Measurements from ENCODE around the gene MRPL2. TPM values are rescaled to one million over a fixed set of nuclear protein-coding genes. Genes with fewer than 3 reads are reported as not detected.

The MRPL2 gene
- total and polyA plus RNA-seq, 2 donors from 2014 or later = 56.6 to 127 TPM

- FAIRE-seq (no peak), DNase-seq (no peak)
- Histone ChIP-seq H3K4me3 (ENCODE audit: low read length in 3 of 3) (peak overlapping the region in 2 of 3 donors; percentile 96 to 99), H3K9me3 (ENCODE audit: control insufficient read depth in 2 of 3, insufficient read depth in 1 of 3, low read length in 3 of 3) (no peaks in the 10 kb centered on the region), H3K27me3 (ENCODE audit: control insufficient read depth, insufficient read depth, low read length) (no peaks in the 10 kb centered on the region), H3K9ac (ENCODE audit: low read length in 3 of 3) (peak overlapping the region in 2 of 3 donors; percentile 2 to 74), H3K36me3 (ENCODE audit: control insufficient read depth in 2 of 3, insufficient read depth in 3 of 3, low read length in 3 of 3) (peaks cover 0 to 32% (median 15%) of the 10 kb centered on the region in 3 donors), H3K27ac (ENCODE audit: low read depth in 2 of 2, low read length in 2 of 2) (no peak overlapping the region), H3K4me1 (ENCODE audit: control insufficient read depth in 2 of 3, insufficient read depth in 2 of 3, low read depth in 1 of 3, low read length in 3 of 3) (peaks cover 0 to 30% (median 3%) of the 10 kb centered on the region in 3 donors)
- intact Hi-C loops (cut with DNase I) = no loop called here
- TF ChIP-seq, protein P1, sequence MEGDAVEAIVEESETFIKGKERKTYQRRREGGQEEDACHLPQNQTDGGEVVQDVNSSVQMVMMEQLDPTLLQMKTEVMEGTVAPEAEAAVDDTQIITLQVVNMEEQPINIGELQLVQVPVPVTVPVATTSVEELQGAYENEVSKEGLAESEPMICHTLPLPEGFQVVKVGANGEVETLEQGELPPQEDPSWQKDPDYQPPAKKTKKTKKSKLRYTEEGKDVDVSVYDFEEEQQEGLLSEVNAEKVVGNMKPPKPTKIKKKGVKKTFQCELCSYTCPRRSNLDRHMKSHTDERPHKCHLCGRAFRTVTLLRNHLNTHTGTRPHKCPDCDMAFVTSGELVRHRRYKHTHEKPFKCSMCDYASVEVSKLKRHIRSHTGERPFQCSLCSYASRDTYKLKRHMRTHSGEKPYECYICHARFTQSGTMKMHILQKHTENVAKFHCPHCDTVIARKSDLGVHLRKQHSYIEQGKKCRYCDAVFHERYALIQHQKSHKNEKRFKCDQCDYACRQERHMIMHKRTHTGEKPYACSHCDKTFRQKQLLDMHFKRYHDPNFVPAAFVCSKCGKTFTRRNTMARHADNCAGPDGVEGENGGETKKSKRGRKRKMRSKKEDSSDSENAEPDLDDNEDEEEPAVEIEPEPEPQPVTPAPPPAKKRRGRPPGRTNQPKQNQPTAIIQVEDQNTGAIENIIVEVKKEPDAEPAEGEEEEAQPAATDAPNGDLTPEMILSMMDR (IDR thresholded peaks at IDR 0.05; ENCODE audit: borderline replicate concordance, extremely low read depth, insufficient read depth) = no peak
Measured at GRCh38 chr6:43060755-43061633, 1.8 kb upstream of the MRPL2 start.

DNA sequence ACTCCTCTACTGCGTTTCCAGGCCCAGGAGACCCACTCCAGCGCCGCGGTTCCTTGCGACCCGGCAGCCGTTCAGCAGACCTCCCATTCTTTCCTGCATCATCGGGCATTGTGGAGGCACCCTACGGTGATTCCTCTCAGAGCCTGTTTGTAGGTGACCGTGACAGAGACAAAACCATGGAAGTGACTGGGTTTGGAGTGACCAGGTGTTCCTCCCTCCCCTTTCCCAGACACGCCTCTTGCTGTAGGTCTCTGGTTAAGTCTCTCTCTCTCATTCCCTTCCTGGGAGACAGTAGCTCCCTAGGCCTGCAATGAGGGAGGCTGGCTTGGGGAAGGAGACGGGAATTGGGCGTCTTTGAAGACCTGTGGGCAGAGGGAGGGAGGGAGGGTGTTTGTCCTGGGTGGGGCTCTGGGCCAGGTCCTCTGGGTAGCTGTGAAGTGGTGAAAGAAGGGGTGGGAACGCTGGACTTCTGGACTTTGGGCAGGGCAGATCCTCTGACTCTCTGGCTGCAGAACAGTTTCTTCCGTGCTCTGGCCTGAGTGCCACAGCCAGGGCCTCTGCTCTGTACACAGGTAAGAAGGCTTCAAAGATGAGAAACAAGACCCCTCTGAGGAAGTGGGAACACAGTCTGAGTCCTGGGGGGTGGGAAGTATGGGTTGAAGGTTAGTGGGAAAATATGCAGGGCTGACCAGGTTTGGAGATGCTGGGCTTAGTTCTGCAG, 960 bp upstream of the MRPL2 start:
- Histone ChIP-seq H3K9ac (ENCODE audit: low read length in 3 of 3) (peak overlapping the region; percentile 77 to 99 (median 92)), H3K27ac (ENCODE audit: low read depth in 2 of 2, low read length in 2 of 2) (peak overlapping the region; percentile 93), H3K4me1 (ENCODE audit: control insufficient read depth in 2 of 3, insufficient read depth in 2 of 3, low read depth in 1 of 3, low read length in 3 of 3) (peaks cover 0 to 30% (median 3%) of the 10 kb centered on the region in 3 donors), H3K36me3 (ENCODE audit: control insufficient read depth in 2 of 3, insufficient read depth in 3 of 3, low read length in 3 of 3) (peaks cover 0 to 32% (median 16%) of the 10 kb centered on the region in 3 donors), H3K27me3 (ENCODE audit: control insufficient read depth, insufficient read depth, low read length) (no peaks in the 10 kb centered on the region), H3K4me3 (ENCODE audit: low read length in 3 of 3) (peak overlapping the region; percentile 96 to 99 (median 99)), H3K9me3 (ENCODE audit: control insufficient read depth in 2 of 3, insufficient read depth in 1 of 3, low read length in 3 of 3) (no peaks in the 10 kb centered on the region)
- TF ChIP-seq, protein P1 (IDR thresholded peaks at IDR 0.05; ENCODE audit: borderline replicate concordance, extremely low read depth, insufficient read depth) = no peak
- FAIRE-seq (no peak), DNase-seq (peak in 3 of 5 donors; percentile 25 to 52 (median 37))
- intact Hi-C loops (cut with DNase I) = no loop called here

GRCh38 chr6:43058531-43058930, 703 bp downstream of the MRPL2 start:
- TF ChIP-seq, protein P1 (IDR thresholded peaks at IDR 0.05; ENCODE audit: borderline replicate concordance, extremely low read depth, insufficient read depth) = no peak
- no peak for DNase-seq
- intact Hi-C loops (cut with DNase I) = no loop called here
- Histone ChIP-seq H3K4me3 (ENCODE audit: low read length in 3 of 3) (peak overlapping the region; percentile 87 to 99 (median 99)), H3K27ac (ENCODE audit: low read depth in 2 of 2, low read length in 2 of 2) (no peak overlapping the region), H3K9me3 (ENCODE audit: control insufficient read depth in 2 of 3, insufficient read depth in 1 of 3, low read length in 3 of 3) (no peaks in the 10 kb centered on the region), H3K36me3 (ENCODE audit: control insufficient read depth in 2 of 3, insufficient read depth in 3 of 3, low read length in 3 of 3) (peaks cover 0 to 26% (median 14%) of the 10 kb centered on the region in 3 donors), H3K9ac (ENCODE audit: low read length in 3 of 3) (peak overlapping the region; percentile 87 to 99 (median 97)), H3K4me1 (ENCODE audit: control insufficient read depth in 2 of 3, insufficient read depth in 2 of 3, low read depth in 1 of 3, low read length in 3 of 3) (peaks cover 0 to 33% (median 6%) of the 10 kb centered on the region in 3 donors), H3K27me3 (ENCODE audit: control insufficient read depth, insufficient read depth, low read length) (no peaks in the 10 kb centered on the region)
- no peak for FAIRE-seq

Measured in kidney (tissue), 14 donors.